Hepatocyte (in vitro differentiated cells): ENCODE data around the gene ANO2. TPM values are rescaled to one million over a fixed set of nuclear protein-coding genes. Genes with fewer than 3 reads are reported as not detected.

ENCODE experiments used
- DNase-seq: peaks from one replicate; pipeline ENCODE4 v3.0.0-alpha.2; 2016; ENCODE audit warnings: low spot score
- H2AFZ ChIP-seq: fragments of 200-600 bp; sonication (generic); 2 replicates; pipeline ENCODE4 v1.6.0; 2016; ENCODE audit warnings: antibody characterized with exemption, mild to moderate bottlenecking
- H3K27ac ChIP-seq: fragments of 200-600 bp; sonication (generic); 2 replicates; pipeline ENCODE4 v1.5.1; 2016; ENCODE audit warnings: mild to moderate bottlenecking
- H3K27me3 ChIP-seq: fragments of 200-600 bp; sonication (generic); 2 replicates; pipeline ENCODE4 v1.6.1; 2016
- H3K36me3 ChIP-seq: fragments of 200-600 bp; sonication (generic); replicated peaks from 2 replicates; pipeline ENCODE4 v1.5.1; 2016; ENCODE audit warnings: low read depth; ENCODE audit not compliant: insufficient read depth
- H3K4me1 ChIP-seq: fragments of 200-600 bp; sonication (generic); 2 replicates; pipeline ENCODE4 v1.5.1; 2016; ENCODE audit warnings: mild to moderate bottlenecking, moderate library complexity; ENCODE audit not compliant: insufficient read depth
- H3K4me2 ChIP-seq: fragments of 200-600 bp; sonication (generic); 2 replicates; pipeline ENCODE4 v1.6.0; 2016
- H3K4me3 ChIP-seq: fragments of 200-600 bp; sonication (generic); 2 replicates; pipeline ENCODE4 v1.5.1; 2016; ENCODE audit warnings: mild to moderate bottlenecking
- H3K79me2 ChIP-seq: fragments of 200-600 bp; sonication (generic); 2 replicates; pipeline ENCODE4 v1.6.0; 2017; ENCODE audit warnings: mild to moderate bottlenecking
- H3K9me2 ChIP-seq: fragments of 200-600 bp; sonication (generic); replicated peaks from 2 replicates; pipeline ENCODE4 v1.6.0; 2017; ENCODE audit warnings: mild to moderate bottlenecking; ENCODE audit not compliant: insufficient read depth
- H3K9me3 ChIP-seq: fragments of 200-600 bp; sonication (generic); 2 replicates; pipeline ENCODE4 v1.5.1; 2016; ENCODE audit warnings: low read depth, mild to moderate bottlenecking
- H4K20me1 ChIP-seq: fragments of 200-600 bp; sonication (generic); 2 replicates; pipeline ENCODE4 v1.6.0; 2016; ENCODE audit warnings: mild to moderate bottlenecking; ENCODE audit not compliant: insufficient read depth, poor library complexity, severe bottlenecking
- EZH2 ChIP-seq: fragments of 200-600 bp; sonication (generic); IDR thresholded peaks from 2 replicates; pipeline ENCODE4 v1.6.1; 2016; ENCODE audit warnings: antibody characterized with exemption, mild to moderate bottlenecking, borderline replicate concordance
- EZH2phosphoT487 ChIP-seq: fragments of 200-600 bp; sonication (generic); IDR thresholded peaks from one replicate; pipeline ENCODE4 v1.6.1; 2018; ENCODE audit warnings: antibody characterized with exemption, mild to moderate bottlenecking, low read depth, moderate library complexity; ENCODE audit not compliant: unreplicated experiment, severe bottlenecking
- WGBS: methylation state at CpG from one replicate; pipeline ENCODE4 v1.1.6; 2016; ENCODE audit warnings: low lambda C conversion rate; ENCODE audit errors: missing lambda C conversion rate; 5-methylcytosine and 5-hydroxymethylcytosine counted together
- polyA plus RNA-seq: library from polyadenylated mRNA; unstranded; fragments of >200 nt; fragmentation: Nextera tagmentation; extraction: Ambion mirVana; gene quantifications from 2 replicates; pipeline ENCODE4 v1.2.1, GENCODE V29; 2016
- total RNA-seq: library from RNA; depleted of rRNA; stranded (reverse); fragments of >200 nt; gene quantifications from 2 replicates; pipeline ENCODE4 v1.2.3, GENCODE V29; 2014
- TF ChIP-seq, protein P1 (sequence below): fragments of 200-600 bp; sonication (generic); IDR thresholded peaks from 2 replicates; pipeline ENCODE4 v1.5.1; 2016; ENCODE audit warnings: antibody characterized with exemption, mild to moderate bottlenecking; ENCODE audit not compliant: poor library complexity

Gene ANO2
- total and polyA plus RNA-seq, 2 experiments from 2014 or later, result 1.0 to 1.9 TPM

DNA sequence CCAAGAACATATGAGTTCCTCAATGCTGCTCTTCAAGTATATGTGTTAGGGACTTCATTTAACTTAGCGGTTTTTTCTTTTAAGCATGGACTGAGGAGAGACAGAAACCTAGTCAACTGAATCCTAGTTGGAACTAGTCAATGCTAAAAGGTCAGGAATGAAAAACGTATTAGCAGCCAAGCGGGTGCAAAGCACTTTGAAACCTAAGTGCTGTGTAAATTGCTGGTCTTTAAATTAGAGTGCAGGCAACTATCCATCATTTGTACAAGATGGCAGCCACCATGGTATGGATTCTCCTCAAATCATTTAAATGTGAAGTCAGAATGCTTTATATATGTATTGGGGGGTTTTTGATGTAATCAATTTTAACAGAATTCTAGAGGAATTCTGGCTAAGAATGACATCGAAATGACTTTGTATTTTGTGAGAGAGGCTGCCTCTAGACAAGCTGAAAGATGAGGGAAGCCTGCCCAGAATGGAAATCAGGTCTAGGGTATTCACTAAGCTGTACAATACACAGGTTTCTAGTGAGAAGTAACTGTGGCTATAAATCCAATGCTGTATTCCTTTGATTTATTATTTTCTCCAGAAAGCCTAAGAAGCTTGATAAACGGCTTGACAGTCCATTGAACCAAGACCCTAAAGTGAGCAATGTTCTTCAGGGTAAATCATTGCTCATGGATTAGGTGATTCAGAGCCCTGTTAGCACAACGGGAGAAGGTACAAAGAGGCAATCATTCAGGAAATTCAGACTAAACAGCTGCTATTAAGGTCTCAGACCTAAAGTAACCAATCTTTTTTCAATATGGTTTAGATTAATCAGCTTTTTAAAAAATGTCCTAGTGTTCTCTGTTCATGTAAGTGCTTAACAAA lies 198.8 kb downstream of the ANO2 start:
- 71% methylated on average over 6 of the region's 6 CpGs for WGBS
- no peak for DNase-seq
- H3K9me3 ChIP-seq, result no peaks in the 10 kb centered on the region

DNA sequence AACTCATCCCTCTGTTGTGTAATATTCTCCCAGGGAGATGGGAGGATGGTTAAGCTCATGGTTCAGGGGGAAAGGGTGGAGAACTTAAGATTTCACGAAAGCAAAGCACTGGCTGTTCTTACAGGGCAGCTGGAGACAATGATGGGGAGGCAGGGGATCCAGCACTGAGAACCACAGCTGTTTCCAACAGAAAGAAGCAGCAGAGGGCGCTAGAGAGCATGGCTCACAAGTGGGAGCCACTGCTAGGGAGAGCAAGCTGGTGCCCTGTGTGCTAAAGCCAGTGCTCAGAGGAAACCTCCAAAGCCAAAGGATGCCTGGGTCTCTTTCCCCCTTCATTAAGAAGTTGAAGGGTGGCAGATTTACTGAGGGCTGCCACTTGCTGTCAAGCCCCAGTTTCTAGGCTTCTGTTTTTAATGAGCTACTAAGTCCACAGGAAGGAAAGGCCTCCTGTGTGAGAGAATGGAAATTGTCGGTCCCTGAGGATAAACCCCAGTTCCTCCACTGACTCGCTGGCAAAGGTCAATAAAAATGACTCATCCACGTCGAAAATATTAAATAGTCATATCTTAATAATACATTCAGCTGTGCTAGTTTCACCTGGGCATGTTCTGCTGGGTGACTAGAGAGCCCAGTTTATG lies 199.7 kb downstream of the ANO2 start:
- no peaks in the 10 kb centered on the region for H4K20me1 ChIP-seq
- peak; percentile 85 for DNase-seq
- TF ChIP-seq EZH2, result no peak
- TF ChIP-seq, protein P1, sequence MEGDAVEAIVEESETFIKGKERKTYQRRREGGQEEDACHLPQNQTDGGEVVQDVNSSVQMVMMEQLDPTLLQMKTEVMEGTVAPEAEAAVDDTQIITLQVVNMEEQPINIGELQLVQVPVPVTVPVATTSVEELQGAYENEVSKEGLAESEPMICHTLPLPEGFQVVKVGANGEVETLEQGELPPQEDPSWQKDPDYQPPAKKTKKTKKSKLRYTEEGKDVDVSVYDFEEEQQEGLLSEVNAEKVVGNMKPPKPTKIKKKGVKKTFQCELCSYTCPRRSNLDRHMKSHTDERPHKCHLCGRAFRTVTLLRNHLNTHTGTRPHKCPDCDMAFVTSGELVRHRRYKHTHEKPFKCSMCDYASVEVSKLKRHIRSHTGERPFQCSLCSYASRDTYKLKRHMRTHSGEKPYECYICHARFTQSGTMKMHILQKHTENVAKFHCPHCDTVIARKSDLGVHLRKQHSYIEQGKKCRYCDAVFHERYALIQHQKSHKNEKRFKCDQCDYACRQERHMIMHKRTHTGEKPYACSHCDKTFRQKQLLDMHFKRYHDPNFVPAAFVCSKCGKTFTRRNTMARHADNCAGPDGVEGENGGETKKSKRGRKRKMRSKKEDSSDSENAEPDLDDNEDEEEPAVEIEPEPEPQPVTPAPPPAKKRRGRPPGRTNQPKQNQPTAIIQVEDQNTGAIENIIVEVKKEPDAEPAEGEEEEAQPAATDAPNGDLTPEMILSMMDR, result peak; percentile 73
- TF ChIP-seq EZH2phosphoT487, result no peak
- no peak overlapping the region for H3K27ac ChIP-seq
- no peaks in the 10 kb centered on the region for H3K36me3 ChIP-seq
- H3K4me2 ChIP-seq, result no peak overlapping the region
- no peaks in the 10 kb centered on the region for H3K9me2 ChIP-seq
- no peak overlapping the region for H2AFZ ChIP-seq
- WGBS, result 44% methylated on average over 6 of the region's 6 CpGs
- no peak overlapping the region for H3K4me3 ChIP-seq
- no peaks in the 10 kb centered on the region for H3K79me2 ChIP-seq
- no peaks in the 10 kb centered on the region for H3K27me3 ChIP-seq
- no peaks in the 10 kb centered on the region for H3K9me3 ChIP-seq
- peaks cover 5% of the 10 kb centered on the region for H3K4me1 ChIP-seq

More for the DNA sequence above, 198.8 kb downstream of the ANO2 start:
- Histone ChIP-seq H3K4me3 (no peak overlapping the region), H2AFZ (no peak overlapping the region), H3K79me2 (no peaks in the 10 kb centered on the region), H3K27me3 (no peaks in the 10 kb centered on the region), H3K4me2 (no peak overlapping the region), H4K20me1 (no peaks in the 10 kb centered on the region), H3K4me1 (peaks cover 5% of the 10 kb centered on the region), H3K9me2 (no peaks in the 10 kb centered on the region), H3K27ac (no peak overlapping the region), H3K36me3 (no peaks in the 10 kb centered on the region)
- TF ChIP-seq EZH2phosphoT487, result no peak
- TF ChIP-seq, protein P1, result no peak
- TF ChIP-seq EZH2, result no peak

DNA sequence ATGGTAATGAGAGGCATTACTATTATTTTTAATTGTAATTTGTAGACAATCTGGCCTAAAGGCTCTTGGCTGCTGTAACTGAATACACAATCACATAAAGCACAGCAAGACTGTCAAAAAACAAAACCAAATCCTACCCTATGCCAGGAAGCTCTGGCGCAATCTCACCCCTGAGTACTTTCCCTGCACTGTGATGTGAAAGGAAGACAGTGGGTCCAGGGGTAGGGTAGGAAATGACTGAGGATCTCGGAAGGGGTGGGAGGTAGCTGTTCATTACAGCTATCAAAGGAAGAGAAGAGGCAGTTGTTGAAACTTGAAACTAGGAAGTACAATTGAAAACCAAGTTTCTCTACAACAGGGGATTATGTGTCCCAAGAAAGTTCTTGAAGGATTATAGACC lies 202.8 kb downstream of the ANO2 start:
- Histone ChIP-seq H3K27ac (no peak overlapping the region), H3K9me3 (no peaks in the 10 kb centered on the region), H3K9me2 (no peaks in the 10 kb centered on the region), H4K20me1 (no peaks in the 10 kb centered on the region), H3K27me3 (no peaks in the 10 kb centered on the region), H3K36me3 (no peaks in the 10 kb centered on the region), H3K4me1 (peaks cover 5% of the 10 kb centered on the region), H3K79me2 (no peaks in the 10 kb centered on the region), H3K4me2 (no peak overlapping the region), H2AFZ (no peak overlapping the region), H3K4me3 (no peak overlapping the region)
- no peak for TF ChIP-seq EZH2
- TF ChIP-seq, protein P1, result no peak
- no peak for TF ChIP-seq EZH2phosphoT487
- WGBS, result 94% methylated on average over 2 of the region's 2 CpGs
- DNase-seq, result no peak
